ENCODE results near the gene KLC3. TPM values are rescaled to one million over a fixed set of nuclear protein-coding genes. Genes with fewer than 3 reads are reported as not detected.

KLC3 gene
- total and polyA plus RNA-seq, 7 donors: 0.09 TPM; not detected in 6

GRCh38 chr19:45351401-45351952 lies 10.9 kb downstream of the KLC3 start:
- intact Hi-C loops (cut with DNase I): no loop called here
- peaks cover 0 to 44% (median 5%) of the 10 kb centered on the region in 4 donors for H3K36me3 ChIP-seq
- 75 to 83% methylated on average over 13 of the region's 13 CpGs for WGBS, 2 donors
- TF ChIP-seq POLR2A (IDR thresholded peaks at IDR 0.05) (no peak), CTCF (IDR thresholded peaks at IDR 0.05) (no peak), EP300 (IDR thresholded peaks at IDR 0.05) (no peak), POLR2AphosphoS5 (IDR thresholded peaks at IDR 0.05) (no peak)
- H3K9me3 ChIP-seq: no peaks in the 10 kb centered on the region
- H3K27ac ChIP-seq: no peak overlapping the region
- H3K27me3 ChIP-seq: peaks cover 1 to 18% (median 16%) of the 10 kb centered on the region in 3 donors
- DNase-seq: no peak
- H3K4me1 ChIP-seq: peaks cover 0 to 3% (median 0%) of the 10 kb centered on the region in 4 donors
- no peak overlapping the region for H3K4me3 ChIP-seq

- intact Hi-C loops (cut with DNase I): no loop called here
- Histone ChIP-seq H3K9me3 (no peaks in the 10 kb centered on the region), H3K27ac (no peak overlapping the region), H3K36me3 (peaks cover 0 to 44% (median 5%) of the 10 kb centered on the region in 4 donors), H3K4me1 (no peaks in the 10 kb centered on the region), H3K4me3 (no peak overlapping the region), H3K27me3 (peaks cover 0 to 13% (median 10%) of the 10 kb centered on the region in 3 donors)
- no peak for DNase-seq
- TF ChIP-seq POLR2A (IDR thresholded peaks at IDR 0.05): no peak
- TF ChIP-seq POLR2AphosphoS5 (IDR thresholded peaks at IDR 0.05): no peak
- no peak for TF ChIP-seq CTCF (IDR thresholded peaks at IDR 0.05)
- TF ChIP-seq EP300 (IDR thresholded peaks at IDR 0.05): no peak
- WGBS, 2 donors: 90 to 91% methylated on average over 15 of the region's 15 CpGs
These were observed 11.5 kb downstream of the KLC3 start for GRCh38 chr19:45352062-45352461.

- DNase-seq: no peak
- peaks cover 0 to 44% (median 5%) of the 10 kb centered on the region in 4 donors for H3K36me3 ChIP-seq
- H3K4me3 ChIP-seq: no peak overlapping the region
- H3K9me3 ChIP-seq: no peaks in the 10 kb centered on the region
- WGBS, 2 donors: 90 to 94% methylated on average over 20 of the region's 20 CpGs
- TF ChIP-seq CTCF (IDR thresholded peaks at IDR 0.05) (no peak), POLR2A (IDR thresholded peaks at IDR 0.05) (no peak), EP300 (IDR thresholded peaks at IDR 0.05) (no peak), POLR2AphosphoS5 (IDR thresholded peaks at IDR 0.05) (no peak)
- intact Hi-C loops (cut with DNase I): no loop called here
- H3K27me3 ChIP-seq: peaks cover 0 to 10% (median 6%) of the 10 kb centered on the region in 3 donors
- H3K27ac ChIP-seq: no peak overlapping the region
- H3K4me1 ChIP-seq: no peaks in the 10 kb centered on the region
These were observed 11.9 kb downstream of the KLC3 start for GRCh38 chr19:45352471-45352870.

- Histone ChIP-seq H3K27ac (no peak overlapping the region), H3K4me1 (no peaks in the 10 kb centered on the region), H3K27me3 (peaks cover 0 to 4% (median 0%) of the 10 kb centered on the region in 3 donors), H3K9me3 (no peaks in the 10 kb centered on the region), H3K4me3 (no peak overlapping the region), H3K36me3 (peaks cover 0 to 44% (median 5%) of the 10 kb centered on the region in 4 donors)
- no peak for DNase-seq
- no peak for TF ChIP-seq POLR2AphosphoS5 (IDR thresholded peaks at IDR 0.05)
- TF ChIP-seq POLR2A (IDR thresholded peaks at IDR 0.05): no peak
- TF ChIP-seq EP300 (IDR thresholded peaks at IDR 0.05): no peak
- no peak for TF ChIP-seq CTCF (IDR thresholded peaks at IDR 0.05)
- intact Hi-C loops (cut with DNase I): no loop called here
- 94 to 95% methylated on average over 20 of the region's 20 CpGs for WGBS, 2 donors
These were observed 12.6 kb downstream of the KLC3 start for GRCh38 chr19:45352914-45353796.

Data from sigmoid colon (tissue), 7 donors.